Caki2 (cell line): ENCODE data around the gene OSBP. TPM values are rescaled to one million over a fixed set of nuclear protein-coding genes. Genes with fewer than 3 reads are reported as not detected.
"Not testable (repeated sequence)": the region's sequence is repeated elsewhere in the genome, so short reads cannot be mapped to it uniquely, and the experiment has no call there.

ENCODE experiments used
- DNase-seq: peaks from one replicate; pipeline ENCODE4 v3.0.0-alpha.2; 2015; ENCODE audit warnings: low read depth
- in situ Hi-C: cut with HindIII; loops from 2 replicates; pipeline ENCODE4 v1.10.0; 2016; ENCODE audit warnings: low sequenced_read_pairs, low pct_unique_long_range_greater_than_20kb, mixed read lengths
- total RNA-seq: library from RNA; depleted of rRNA; stranded (reverse); fragments of >200 nt; shearing (Covaris generic); gene quantifications from 2 replicates; pipeline ENCODE4 v1.2.3, GENCODE V29; 2014; ENCODE audit warnings: low replicate concordance; rRNA removed

OSBP gene, protein sequence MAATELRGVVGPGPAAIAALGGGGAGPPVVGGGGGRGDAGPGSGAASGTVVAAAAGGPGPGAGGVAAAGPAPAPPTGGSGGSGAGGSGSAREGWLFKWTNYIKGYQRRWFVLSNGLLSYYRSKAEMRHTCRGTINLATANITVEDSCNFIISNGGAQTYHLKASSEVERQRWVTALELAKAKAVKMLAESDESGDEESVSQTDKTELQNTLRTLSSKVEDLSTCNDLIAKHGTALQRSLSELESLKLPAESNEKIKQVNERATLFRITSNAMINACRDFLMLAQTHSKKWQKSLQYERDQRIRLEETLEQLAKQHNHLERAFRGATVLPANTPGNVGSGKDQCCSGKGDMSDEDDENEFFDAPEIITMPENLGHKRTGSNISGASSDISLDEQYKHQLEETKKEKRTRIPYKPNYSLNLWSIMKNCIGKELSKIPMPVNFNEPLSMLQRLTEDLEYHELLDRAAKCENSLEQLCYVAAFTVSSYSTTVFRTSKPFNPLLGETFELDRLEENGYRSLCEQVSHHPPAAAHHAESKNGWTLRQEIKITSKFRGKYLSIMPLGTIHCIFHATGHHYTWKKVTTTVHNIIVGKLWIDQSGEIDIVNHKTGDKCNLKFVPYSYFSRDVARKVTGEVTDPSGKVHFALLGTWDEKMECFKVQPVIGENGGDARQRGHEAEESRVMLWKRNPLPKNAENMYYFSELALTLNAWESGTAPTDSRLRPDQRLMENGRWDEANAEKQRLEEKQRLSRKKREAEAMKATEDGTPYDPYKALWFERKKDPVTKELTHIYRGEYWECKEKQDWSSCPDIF
- 15.4 and 24.5 TPM in 2 replicates for total RNA-seq

- in situ Hi-C loops, result no loop called here
Measured at GRCh38 chr11:59615637-59616395, at the start of gene OSBP. TSS of gene OSBP (minus strand) at chr11:59615774. CDS start at chr11:59615664, 110 bp downstream.

GRCh38 chr11:59660621-59661020, 45.0 kb upstream of the OSBP start:
- in situ Hi-C loops, result no loop called here

More at GRCh38 chr11:59615637-59616395, at the start of gene OSBP:
- DNase-seq, result peak; percentile 100

GRCh38 chr11:59659981-59660380, 44.4 kb upstream of the OSBP start:
- DNase-seq, result no peak
- in situ Hi-C loops, result no loop called here

More at GRCh38 chr11:59660621-59661020, 45.0 kb upstream of the OSBP start:
- DNase-seq, result no peak

- in situ Hi-C loops, result no loop called here
Measured at GRCh38 chr11:59658036-59658435, 42.5 kb upstream of the OSBP start.

DNA sequence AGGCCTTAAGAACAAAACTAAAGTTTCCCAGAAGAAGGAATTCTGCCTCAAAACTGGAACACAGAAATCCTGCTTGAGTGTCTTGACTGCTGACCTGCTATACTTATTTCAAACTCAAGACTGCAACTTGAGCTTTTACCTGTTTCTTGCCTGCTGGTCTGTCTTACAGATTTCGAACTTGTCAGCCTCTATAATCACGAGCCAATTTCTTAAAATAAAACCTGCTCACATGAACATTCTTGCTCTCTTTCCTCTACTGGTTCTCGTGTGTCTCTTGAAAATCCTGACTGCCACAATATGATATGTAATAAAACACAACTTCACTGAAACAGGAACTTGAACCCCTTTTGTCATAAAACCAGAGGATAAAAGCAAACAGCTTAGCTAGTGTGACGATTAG, 39.3 kb upstream of the OSBP start:
- in situ Hi-C loops, result no loop called here
- no peak for DNase-seq

More at GRCh38 chr11:59658036-59658435, 42.5 kb upstream of the OSBP start:
- DNase-seq, result no peak

GRCh38 chr11:59647245-59647980, 31.8 kb upstream of the OSBP start:
- in situ Hi-C loops, result no loop called here
- no peak for DNase-seq

DNA sequence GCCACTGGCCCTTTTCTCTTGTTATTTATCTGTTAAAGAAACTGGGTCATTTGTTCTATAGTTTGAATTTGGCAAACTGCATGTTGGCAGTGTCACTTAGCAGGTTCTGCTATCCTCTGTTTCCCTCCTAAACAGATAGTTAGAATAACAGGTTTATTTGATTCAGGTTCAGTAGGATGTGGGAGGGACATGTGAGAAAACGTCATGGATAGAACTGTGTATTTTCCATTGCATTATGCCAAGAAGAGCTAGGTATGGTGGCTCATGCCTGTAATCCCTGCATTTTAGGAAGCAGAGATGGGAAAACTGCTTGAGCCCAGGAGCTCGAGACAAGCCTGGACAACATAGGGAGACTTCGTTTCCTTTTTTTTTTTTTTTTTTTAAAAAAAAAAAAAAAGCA, 29.0 kb upstream of the OSBP start:
- in situ Hi-C loops, result no loop called here
- DNase-seq, result no peak

DNA sequence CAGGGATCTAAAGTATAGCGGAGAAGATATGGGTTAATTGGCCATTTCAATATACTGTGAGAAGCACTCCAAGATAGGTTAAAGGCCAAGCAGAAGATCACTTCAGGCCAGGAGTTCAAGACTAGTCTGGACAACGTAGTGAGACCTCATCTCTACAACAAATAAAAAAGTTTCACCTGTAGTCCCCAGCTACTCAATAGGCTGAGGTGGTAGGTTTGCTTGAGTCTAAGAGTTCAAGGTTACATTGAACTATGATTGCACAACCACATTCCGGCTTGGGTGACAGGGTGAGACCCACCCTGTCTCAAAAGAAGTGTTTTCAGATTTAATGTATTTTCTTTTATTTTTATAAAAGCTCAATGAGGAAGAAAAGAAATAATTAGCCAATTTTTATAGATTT, 27.8 kb upstream of the OSBP start:
- in situ Hi-C loops, result no loop called here
- DNase-seq, result no peak

DNA sequence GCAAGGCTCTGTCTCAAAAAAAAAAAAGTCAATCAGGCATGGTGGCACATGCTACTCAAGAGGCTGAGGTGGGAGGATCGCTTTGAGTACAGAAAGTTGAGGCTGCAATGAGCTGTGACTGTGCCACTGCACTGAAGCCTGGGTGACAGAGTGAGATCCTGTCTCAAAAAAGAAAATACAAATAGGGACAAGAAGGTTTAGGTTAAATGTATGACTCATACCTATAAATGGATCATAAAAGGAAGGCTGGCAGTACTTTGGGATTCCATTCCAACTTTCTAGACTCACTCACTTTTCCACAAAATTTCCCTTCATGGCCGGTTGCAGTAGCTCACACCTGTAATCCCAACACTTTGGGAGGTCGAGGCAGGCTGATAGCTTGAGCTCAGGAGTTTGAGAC, 25.6 kb upstream of the OSBP start:
- DNase-seq, result no peak
- in situ Hi-C loops, result no loop called here

- in situ Hi-C loops, result no loop called here
- no peak for DNase-seq
Measured at GRCh38 chr11:59630493-59630892, 14.9 kb upstream of the OSBP start.

GRCh38 chr11:59629996-59630395, 14.4 kb upstream of the OSBP start:
- no peak for DNase-seq
- in situ Hi-C loops, result no loop called here

DNA sequence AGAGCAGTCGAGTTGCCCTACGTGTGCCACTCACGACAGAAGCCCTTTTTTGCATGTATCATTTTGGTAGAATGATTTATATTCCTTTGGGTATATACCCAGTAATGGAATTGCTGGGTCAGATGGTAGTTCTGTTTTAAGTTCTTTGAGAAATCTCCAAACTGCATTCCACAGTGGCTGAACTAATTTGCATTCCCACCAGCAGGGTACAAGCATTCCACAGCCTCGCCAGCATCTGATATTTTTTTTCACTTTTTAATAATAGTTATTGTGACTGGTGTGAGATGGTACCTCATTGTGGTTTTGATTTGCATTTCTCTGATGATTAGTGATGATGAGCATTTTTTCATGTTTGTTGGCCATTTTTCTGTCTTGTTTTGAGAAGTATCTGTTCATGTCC, 11.4 kb upstream of the OSBP start:
- in situ Hi-C loops, DNase-seq: not testable (repeated sequence)

DNA sequence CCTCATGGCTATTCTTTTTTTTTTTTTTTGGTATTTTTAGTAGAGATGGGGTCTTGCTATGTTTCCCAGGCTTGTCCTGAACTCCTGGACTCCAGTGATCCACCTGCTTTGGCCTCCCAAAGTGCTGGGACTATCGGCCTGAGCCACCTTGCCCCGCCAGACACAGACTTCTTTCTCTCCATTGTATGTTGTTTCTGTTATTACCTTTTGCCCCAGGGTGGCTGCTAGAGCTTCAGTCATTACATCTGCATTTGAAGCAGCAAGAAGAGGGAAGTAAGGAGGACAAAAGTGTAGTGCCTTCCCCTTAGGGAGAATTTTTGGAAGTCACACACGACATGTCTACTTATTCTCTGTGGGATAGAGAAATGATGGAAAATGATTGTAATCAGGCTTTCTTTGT, 10.1 kb upstream of the OSBP start:
- no peak for DNase-seq
- in situ Hi-C loops, result no loop called here

DNA sequence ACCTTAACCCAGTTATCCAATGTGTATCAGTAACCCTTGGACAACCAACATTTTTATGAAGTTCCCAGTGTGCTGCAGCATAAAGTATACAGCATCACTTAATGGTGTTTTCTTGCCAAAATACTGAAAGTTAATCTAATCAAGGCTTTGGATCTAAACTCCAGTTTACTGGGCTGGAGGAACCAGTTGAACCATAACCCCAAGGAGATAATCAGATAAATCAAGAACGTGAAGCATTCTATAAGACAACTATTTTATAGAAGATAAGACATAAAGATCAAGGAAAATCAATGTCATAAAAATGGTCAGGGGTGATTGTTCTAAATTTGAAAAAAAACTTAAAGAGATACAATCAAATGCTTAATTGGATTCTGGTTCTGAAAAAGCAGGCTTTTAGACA, 2.3 kb upstream of the OSBP start:
- no peak for DNase-seq
- in situ Hi-C loops, result no loop called here

DNA sequence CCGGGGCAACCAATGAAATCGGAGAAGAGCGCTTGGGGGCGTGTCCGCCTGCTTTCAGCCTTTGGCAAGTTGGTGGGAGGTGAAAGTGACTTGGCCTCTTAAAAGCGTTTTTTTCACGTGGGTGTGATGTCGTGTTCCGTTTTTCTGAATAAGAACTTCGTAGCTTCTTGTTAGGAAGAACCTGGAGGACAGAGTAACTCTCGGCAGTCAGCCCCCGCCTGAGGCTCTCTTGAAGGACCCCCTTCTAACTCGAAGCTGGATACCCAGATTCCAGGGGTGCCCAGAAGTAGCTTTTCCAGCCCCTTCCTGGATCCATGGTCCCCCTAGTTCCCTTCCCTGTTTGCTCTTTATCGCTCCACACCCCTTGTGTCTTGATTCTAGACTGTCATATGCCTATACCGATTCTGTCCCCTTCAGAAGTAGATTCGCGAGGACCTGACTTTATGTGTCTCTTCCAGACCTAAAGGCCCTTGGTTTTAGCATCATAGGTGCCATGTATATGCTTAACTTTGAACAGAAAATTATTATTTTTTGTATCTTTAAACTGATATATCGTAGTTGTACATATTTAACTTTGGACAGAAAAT, 915 bp upstream of the OSBP start:
- in situ Hi-C loops, result no loop called here
- DNase-seq, result no peak

- DNase-seq, result no peak
- in situ Hi-C loops, result no loop called here
Measured at GRCh38 chr11:59615120-59615636, 396 bp downstream of the OSBP start.

GRCh38 chr11:59614277-59615119, 1.1 kb downstream of the OSBP start:
- peak; percentile 6 for DNase-seq
- in situ Hi-C loops, result no loop called here
